Measurements from ENCODE around the gene TRANK1. TPM values are rescaled to one million over a fixed set of nuclear protein-coding genes. Genes with fewer than 3 reads are reported as not detected.

The TRANK1 gene
- polyA plus RNA-seq, 1 donor from 2014 or later = 11.6 TPM

- Histone ChIP-seq H3K9me2 (ENCODE audit: insufficient read depth, low read length) (no peaks in the 10 kb centered on the region), H3K4me3 (ENCODE audit: low read length) (no peak overlapping the region), H3K79me2 (replicated peaks; ENCODE audit: insufficient read depth, low read length) (no peaks in the 10 kb centered on the region), H3K36me3 (ENCODE audit: insufficient read depth, low read length) (no peaks in the 10 kb centered on the region), H3K27me3 (ENCODE audit: insufficient read depth, low read depth, low read length) (no peaks in the 10 kb centered on the region), H3K9ac (ENCODE audit: low read length) (peak overlapping the region; percentile 50), H3F3A (ENCODE audit: insufficient read depth, low read length, poor library complexity, severe bottlenecking) (no peaks in the 10 kb centered on the region), H4K20me1 (ENCODE audit: insufficient read depth) (no peaks in the 10 kb centered on the region), H3K4me2 (ENCODE audit: low read length) (no peak overlapping the region), H3K27ac (ENCODE audit: low read length) (peak overlapping the region; percentile 86), H3K9me3 (ENCODE audit: low read length) (no peaks in the 10 kb centered on the region), H2AFZ (ENCODE audit: low read depth, low read length) (peak overlapping the region; percentile 60)
- TF ChIP-seq EZH2 (IDR thresholded peaks at IDR 0.05; ENCODE audit: borderline replicate concordance, insufficient read depth, low read length, poor library complexity, severe bottlenecking) = no peak
- no peak for TF ChIP-seq POLR2AphosphoS5 (IDR thresholded peaks at IDR 0.05)
- TF ChIP-seq MXI1 (conservative IDR thresholded peaks at IDR 0.05; ENCODE audit: poor library complexity, severe bottlenecking) = no peak
- TF ChIP-seq TAF1 (IDR thresholded peaks at IDR 0.05; ENCODE audit: low read depth) = no peak
- TF ChIP-seq, protein P1, sequence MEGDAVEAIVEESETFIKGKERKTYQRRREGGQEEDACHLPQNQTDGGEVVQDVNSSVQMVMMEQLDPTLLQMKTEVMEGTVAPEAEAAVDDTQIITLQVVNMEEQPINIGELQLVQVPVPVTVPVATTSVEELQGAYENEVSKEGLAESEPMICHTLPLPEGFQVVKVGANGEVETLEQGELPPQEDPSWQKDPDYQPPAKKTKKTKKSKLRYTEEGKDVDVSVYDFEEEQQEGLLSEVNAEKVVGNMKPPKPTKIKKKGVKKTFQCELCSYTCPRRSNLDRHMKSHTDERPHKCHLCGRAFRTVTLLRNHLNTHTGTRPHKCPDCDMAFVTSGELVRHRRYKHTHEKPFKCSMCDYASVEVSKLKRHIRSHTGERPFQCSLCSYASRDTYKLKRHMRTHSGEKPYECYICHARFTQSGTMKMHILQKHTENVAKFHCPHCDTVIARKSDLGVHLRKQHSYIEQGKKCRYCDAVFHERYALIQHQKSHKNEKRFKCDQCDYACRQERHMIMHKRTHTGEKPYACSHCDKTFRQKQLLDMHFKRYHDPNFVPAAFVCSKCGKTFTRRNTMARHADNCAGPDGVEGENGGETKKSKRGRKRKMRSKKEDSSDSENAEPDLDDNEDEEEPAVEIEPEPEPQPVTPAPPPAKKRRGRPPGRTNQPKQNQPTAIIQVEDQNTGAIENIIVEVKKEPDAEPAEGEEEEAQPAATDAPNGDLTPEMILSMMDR (IDR thresholded peaks at IDR 0.05; ENCODE audit: poor library complexity, severe bottlenecking) = no peak
These were observed 24.2 kb upstream of the TRANK1 start for GRCh38 chr3:36969085-36969484.

DNA sequence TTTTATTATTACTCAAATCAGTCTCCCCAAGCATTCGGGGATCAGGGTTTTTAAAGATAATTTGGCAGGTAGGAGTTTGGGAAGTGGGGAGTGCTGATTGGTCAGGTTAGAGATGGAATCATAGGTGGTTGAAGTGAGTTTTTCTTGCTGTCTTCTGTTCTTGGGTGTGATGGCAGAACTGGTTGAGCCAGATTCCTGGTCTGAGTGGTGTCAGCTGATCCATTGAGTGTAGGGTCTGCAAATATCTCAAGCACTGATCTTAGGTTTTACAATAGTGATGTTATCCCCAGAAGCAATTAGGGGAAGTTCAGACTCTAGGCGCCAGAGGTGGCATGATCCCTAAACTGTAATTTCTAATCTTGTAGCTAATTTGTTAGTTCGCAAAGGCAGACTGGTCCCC is 20.6 kb upstream of the TRANK1 start:
- Histone ChIP-seq H3K4me3 (ENCODE audit: low read length) (no peak overlapping the region), H3K9me3 (ENCODE audit: low read length) (no peaks in the 10 kb centered on the region), H3K36me3 (ENCODE audit: insufficient read depth, low read length) (no peaks in the 10 kb centered on the region), H3K9ac (ENCODE audit: low read length) (no peak overlapping the region), H3K4me2 (ENCODE audit: low read length) (no peak overlapping the region), H3K79me2 (replicated peaks; ENCODE audit: insufficient read depth, low read length) (no peaks in the 10 kb centered on the region), H3F3A (ENCODE audit: insufficient read depth, low read length, poor library complexity, severe bottlenecking) (no peaks in the 10 kb centered on the region), H3K27ac (ENCODE audit: low read length) (no peak overlapping the region), H3K27me3 (ENCODE audit: insufficient read depth, low read depth, low read length) (no peaks in the 10 kb centered on the region), H4K20me1 (ENCODE audit: insufficient read depth) (no peaks in the 10 kb centered on the region), H3K9me2 (ENCODE audit: insufficient read depth, low read length) (no peaks in the 10 kb centered on the region), H2AFZ (ENCODE audit: low read depth, low read length) (no peak overlapping the region)
- TF ChIP-seq POLR2AphosphoS5 (IDR thresholded peaks at IDR 0.05) = no peak
- no peak for TF ChIP-seq EZH2 (IDR thresholded peaks at IDR 0.05; ENCODE audit: borderline replicate concordance, insufficient read depth, low read length, poor library complexity, severe bottlenecking)
- TF ChIP-seq SMC3 (conservative IDR thresholded peaks at IDR 0.05; ENCODE audit: poor library complexity) = no peak
- no peak for TF ChIP-seq EP300 (conservative IDR thresholded peaks at IDR 0.05; ENCODE audit: poor library complexity, severe bottlenecking)
- TF ChIP-seq, protein P1 (IDR thresholded peaks at IDR 0.05; ENCODE audit: poor library complexity, severe bottlenecking) = no peak
- TF ChIP-seq, protein P2, sequence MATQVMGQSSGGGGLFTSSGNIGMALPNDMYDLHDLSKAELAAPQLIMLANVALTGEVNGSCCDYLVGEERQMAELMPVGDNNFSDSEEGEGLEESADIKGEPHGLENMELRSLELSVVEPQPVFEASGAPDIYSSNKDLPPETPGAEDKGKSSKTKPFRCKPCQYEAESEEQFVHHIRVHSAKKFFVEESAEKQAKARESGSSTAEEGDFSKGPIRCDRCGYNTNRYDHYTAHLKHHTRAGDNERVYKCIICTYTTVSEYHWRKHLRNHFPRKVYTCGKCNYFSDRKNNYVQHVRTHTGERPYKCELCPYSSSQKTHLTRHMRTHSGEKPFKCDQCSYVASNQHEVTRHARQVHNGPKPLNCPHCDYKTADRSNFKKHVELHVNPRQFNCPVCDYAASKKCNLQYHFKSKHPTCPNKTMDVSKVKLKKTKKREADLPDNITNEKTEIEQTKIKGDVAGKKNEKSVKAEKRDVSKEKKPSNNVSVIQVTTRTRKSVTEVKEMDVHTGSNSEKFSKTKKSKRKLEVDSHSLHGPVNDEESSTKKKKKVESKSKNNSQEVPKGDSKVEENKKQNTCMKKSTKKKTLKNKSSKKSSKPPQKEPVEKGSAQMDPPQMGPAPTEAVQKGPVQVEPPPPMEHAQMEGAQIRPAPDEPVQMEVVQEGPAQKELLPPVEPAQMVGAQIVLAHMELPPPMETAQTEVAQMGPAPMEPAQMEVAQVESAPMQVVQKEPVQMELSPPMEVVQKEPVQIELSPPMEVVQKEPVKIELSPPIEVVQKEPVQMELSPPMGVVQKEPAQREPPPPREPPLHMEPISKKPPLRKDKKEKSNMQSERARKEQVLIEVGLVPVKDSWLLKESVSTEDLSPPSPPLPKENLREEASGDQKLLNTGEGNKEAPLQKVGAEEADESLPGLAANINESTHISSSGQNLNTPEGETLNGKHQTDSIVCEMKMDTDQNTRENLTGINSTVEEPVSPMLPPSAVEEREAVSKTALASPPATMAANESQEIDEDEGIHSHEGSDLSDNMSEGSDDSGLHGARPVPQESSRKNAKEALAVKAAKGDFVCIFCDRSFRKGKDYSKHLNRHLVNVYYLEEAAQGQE (IDR thresholded peaks at IDR 0.05; ENCODE audit: borderline replicate concordance) = no peak
- TF ChIP-seq RAD21 (conservative IDR thresholded peaks at IDR 0.05) = no peak
- TF ChIP-seq TAF1 (IDR thresholded peaks at IDR 0.05; ENCODE audit: low read depth) = no peak
- TF ChIP-seq MXI1 (conservative IDR thresholded peaks at IDR 0.05; ENCODE audit: poor library complexity, severe bottlenecking) = no peak
